NOMO-1 treated with DMSO at 0.1 percent for 48 hours (cell line): ENCODE data around the gene ORC4.

Experiments used
- DNase-seq: peaks from one replicate; lab custom pipeline; 2025; ENCODE audit not compliant: unreplicated experiment; lab: John Stamatoyannopoulos, UW

Gene ORC4

DNA sequence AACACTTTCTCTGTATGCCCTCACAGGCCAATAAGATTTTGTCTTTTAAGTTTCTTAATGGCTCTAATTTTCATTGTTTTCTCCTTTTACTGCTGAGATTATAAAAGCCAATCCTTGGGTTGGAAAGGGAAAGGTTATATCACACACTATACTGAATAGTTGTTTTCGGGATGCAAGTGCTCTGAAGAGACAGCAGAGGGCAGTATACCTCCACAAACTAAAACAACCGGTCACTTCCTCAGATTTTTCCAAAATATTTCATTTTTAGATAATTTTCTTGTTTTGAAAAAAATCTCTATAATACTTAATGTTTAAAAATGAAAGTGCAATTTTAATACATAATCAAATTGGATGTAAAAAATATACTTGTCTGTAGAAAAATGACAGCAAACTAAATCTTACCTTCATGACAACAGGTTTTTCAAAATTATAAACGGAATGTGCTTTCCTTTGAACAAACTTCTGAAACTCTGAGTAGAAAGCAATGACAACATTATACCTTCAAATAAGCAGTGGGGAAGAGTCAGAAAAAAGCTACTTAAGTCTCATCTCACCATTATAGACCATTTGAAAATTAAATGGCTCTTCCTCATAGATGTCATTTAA, 82.7 kb downstream of the ORC4 start:
- peak; percentile 32 for DNase-seq

DNA sequence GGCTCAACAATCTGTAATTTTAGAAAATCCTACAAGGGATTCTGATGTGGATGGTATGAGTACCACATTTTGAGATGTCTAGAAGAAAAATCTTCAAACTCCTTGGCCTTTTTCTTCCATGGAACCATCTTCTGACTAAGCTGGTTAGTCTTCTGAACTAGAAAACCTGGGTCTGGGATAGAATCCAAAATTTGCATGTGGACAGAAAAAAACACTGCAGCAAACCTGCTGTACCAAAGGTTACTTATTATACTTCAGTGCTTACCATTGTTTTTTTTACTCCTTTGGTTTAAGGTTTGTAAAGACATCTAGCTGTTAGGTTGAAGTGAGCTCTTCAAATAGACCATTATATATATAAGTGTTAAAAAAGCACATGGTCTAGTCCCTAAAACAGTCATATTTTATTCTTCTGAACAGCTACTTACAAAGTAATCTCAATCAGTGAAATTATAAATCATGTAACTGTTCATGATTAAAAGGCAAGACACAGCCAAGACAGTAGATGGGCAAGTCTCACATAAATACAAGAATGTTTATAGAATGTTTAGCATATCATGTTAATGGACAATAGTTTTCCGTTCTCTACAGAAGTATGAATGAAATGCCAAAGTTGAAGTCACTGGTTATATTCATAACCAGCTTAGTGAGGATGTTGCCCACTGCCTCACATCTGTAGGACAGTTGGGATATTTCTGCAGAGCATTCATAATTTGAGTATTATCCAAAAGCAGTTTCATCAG, 85.5 kb downstream of the ORC4 start:
- no peak for DNase-seq

DNA sequence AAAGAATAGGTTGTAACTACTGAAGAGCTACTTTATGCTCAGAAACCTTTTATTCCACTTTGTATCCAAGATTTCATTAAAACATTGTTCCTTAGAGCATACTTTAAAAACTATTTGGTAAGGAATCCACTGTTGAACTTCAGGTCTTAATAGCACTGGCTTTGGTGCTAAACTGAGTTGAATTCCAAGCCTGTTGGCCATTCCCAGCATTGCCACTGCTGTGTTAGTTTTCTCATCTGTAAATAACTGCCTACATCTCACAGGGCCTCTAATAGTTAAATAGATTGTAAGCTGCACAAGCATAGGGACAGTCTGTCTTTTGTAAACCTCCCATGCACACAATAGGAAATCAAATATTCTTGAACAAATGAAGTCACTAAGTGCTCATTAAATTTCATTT, 86.6 kb downstream of the ORC4 start:
- DNase-seq = no peak

DNA sequence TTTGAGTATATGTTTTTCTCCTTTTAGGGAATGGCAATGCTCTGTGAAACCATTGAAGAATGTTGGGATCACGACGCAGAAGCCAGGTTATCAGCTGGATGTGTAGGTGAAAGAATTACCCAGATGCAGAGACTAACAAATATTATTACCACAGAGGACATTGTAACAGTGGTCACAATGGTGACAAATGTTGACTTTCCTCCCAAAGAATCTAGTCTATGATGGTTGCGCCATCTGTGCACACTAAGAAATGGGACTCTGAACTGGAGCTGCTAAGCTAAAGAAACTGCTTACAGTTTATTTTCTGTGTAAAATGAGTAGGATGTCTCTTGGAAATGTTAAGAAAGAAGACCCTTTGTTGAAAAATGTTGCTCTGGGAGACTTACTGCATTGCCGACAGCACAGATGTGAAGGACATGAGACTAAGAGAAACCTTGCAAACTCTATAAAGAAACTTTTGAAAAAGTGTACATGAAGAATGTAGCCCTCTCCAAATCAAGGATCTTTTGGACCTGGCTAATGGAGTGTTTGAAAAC, 93.4 kb downstream of the ORC4 start:
- no peak for DNase-seq

DNA sequence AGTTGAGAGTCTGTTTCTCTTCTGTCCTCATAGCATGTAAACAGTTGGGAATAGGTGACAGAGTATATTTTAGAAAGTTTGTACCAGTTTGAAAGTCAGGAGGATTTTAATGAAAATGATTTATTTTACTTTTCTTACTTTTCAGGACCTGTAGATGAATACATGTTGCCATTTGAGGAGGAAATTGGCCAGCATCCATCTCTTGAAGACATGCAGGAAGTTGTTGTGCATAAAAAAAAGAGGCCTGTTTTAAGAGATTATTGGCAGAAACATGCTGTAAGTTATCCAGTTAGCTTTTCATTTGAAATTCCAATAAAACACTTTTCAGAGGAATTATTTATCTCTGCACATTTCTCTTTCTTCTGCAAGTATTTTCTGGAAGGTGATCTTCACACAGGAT, 94.7 kb downstream of the ORC4 start:
- DNase-seq = no peak

DNA sequence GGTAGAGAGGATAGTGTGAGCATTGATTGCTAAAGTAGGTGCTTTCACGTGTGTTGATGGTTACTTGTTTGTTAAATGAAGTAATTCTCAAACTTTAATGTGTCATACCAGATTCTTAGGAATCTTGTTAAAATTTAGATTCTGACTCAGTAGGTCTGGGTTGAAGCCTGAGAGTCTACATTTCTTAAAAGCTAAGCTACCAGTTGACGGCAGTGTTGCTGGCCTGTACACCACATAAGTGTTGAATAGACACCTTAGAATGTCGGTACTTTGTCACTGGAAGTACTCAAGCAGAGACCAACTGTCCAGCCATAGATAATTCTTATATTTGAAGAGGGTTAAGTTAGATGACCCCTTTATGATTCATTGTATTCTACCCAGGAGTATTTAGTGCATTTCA, 95.9 kb downstream of the ORC4 start:
- no peak for DNase-seq

DNA sequence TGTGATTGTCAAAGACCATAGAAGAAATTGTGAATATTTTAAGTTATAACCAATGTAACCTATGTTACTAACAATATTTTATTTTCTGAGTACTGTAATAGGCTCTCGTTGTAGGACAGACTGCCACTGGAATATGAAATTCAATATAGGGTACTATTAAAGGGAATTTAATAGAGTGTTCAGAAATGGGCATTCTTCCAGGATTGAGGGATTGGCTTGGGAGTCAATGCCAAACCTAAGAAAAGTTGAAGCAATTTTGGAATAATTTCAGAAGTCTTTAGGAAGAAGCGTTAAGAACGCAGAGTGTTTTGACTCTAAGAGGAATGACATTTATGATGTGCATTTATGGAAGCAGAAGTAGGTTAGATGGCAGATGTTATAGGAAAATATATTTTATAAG, 96.7 kb downstream of the ORC4 start:
- no peak for DNase-seq

DNA sequence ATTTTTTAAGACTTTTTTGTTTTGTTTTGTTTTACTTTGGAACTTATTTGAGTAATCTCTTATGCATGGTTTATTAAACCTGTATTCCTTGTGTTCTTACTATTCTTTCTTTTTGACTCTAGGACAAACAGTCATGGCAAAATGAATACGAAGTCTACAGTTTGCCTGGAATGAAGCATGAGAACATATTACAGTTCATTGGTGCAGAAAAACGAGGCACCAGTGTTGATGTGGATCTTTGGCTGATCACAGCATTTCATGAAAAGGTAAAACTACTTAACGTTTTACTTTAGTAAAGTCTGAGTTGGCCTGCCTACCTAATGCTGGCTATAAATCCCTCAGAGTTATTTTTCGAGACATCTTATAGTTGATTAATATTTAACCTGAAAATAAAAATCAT, 103.4 kb downstream of the ORC4 start:
- DNase-seq = no peak

DNA sequence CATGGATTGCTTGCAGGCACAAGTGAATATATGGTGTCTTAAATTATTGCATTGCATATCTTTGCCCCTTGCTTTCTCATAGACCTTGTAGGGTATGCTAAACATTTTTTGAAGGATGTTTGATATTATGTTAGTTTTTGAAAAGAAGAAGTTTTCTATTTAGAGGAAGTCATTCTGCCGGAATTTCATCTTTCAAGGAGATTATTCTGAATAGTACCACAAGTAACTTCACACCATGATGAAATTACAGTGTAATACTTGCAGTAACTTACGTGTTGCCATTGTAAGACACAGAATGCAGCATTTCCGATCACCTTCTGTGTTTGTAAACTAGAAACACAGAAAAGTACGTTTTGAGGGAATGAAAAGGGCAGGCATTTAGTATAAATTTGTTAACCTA, 103.8 kb downstream of the ORC4 start:
- peak; percentile 4 for DNase-seq

DNA sequence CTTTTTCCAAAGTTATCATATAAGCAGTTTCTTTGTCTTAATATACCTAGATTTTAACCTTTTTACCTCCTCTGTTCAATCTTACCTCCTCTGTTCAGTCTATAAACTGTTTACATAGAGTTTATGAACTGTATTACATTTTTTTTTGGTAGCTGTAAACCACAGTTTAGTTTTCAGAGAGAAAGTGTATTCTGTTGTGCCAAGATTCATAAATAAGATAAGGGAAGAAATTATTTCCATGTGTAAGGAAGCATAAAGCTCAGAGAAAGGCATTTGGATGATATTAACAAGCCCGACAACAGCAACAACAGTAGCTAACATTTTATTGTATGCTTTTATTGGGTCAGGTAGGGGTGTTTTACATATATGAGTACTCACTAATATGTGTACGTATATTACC, 104.5 kb downstream of the ORC4 start:
- no peak for DNase-seq

DNA sequence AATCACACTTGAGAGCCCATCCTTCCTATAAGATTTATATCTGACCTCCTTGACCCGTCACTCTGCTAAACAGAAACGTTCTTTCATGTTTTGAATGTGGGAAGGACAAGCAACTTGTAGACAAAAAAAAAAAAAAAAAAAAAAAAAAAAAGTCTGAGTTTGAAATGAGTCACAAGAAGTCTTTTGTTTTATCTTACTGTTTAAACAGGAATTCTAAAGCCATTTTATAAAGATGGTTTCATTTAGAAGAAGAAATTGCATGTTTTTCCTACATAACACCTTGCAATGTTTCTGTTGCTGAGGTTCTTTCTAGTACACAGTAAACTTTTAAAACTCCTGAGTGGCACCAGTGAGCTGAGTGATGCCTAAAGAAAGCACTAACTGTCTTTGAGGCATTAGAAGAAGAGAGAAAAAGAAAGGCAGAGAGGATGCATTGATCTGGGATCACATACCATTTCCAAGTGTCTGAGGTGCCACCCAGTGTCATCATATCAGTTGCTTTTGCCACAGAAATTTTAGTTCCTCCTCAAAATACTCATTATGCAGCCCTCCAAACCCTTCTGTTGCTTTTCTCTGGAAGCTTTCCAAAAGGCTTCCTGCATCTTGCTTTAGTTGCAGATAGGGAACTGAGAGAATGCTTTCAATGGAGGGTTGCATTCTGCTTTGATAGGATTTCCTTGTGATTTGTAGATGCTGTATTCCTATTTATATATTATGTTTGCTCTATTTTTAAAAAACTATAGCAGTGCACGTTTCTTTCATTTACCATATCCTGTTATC, 106.6 kb downstream of the ORC4 start:
- DNase-seq = peak; percentile 31

DNA sequence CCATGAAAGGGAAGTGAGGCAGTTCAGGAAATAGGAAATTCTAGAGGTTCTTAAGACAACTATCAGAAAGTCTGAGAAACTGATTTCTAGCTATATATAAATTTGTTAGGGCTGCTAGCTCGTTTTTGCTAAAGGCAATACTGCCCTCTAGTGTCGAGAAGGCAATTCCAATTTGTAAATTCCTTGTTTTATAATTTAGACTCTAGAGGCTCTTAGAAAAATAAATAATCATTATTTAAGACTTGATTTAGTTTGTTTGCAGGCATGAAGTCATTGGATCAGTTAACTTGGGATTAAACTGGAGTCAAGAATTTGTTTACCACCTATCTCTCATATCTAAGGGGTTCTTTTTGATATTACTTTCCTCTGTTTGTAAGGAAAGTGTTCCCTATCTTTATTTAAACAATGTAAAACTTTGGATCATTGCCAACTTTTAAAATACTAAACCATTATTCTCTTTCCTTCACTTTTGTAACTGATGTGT, 109.5 kb downstream of the ORC4 start:
- DNase-seq = peak; percentile 46

DNA sequence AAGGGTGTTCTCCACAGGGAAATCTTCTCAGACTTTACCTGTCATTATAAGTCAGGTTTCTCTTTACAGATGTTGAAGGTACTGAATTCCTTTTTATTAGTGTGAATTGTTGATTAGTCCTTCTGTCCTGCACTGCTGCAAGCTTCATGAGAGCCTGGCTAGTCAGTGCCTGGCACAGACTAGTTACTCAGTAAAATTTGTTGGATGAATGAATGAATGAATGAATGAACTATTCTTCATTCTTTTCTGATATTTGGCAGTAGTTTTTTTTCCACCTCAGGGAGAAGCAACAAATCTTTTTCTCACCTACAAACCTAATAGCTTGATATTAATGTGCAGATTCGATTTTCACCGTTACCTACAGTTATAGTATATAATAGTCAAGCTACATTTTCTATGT, 111.4 kb downstream of the ORC4 start:
- no peak for DNase-seq

DNA sequence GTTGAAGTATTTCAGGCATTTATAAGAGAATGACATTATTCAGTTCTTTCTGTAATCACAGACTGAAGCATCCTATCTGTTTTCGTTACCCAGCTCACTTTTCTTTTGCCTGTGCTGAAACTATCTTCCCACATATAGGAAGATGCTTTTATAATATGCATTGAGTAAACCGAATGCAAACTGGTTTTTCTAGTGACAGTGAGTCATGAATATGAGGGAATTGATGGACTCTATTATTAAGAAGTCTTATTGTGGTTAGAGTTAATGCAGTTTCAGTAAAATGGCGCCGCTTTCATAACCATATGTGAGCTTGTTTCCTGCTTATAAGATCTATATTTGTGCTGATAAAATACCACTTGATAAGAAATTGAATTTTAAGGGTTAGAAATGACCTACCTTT, 116.5 kb downstream of the ORC4 start:
- DNase-seq = no peak

DNA sequence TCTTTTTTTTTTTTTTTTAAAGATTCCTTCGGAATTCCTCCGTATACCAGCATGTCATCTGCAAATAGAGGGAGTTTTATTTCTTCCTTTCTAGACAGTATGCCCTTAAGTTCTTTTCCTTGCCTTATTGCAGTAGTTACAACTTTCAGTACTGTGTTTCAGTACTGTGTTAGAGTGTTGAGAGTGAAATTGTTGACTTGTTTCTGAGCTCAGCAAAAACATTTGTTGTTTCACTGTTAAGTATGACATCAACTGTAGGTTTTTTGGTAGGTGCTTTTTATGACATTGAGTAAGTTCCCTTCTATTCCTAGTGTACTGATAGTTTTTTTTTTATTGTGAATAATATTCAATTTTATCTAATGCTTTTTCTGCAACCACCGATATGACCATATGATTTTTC, 131.9 kb downstream of the ORC4 start:
- no peak for DNase-seq

DNA sequence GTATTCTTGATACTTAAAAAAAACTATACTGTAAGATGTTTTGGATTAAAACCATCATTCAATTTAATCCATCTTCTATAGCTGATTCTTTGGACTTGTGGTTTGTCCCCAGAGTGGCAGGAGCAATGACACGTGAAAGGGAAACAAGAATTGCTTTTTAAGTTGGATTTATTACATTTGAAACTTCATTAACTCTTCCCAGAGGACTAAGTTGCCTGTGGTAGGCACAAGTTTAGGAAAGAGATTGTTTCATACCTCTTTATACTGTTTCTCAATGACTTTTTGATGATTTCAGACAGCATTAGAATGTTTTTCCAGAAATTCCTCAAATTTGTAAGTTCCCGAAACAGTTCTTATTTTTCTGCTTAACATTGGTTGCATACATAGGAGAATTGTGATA, 134.4 kb downstream of the ORC4 start:
- DNase-seq = no peak

DNA sequence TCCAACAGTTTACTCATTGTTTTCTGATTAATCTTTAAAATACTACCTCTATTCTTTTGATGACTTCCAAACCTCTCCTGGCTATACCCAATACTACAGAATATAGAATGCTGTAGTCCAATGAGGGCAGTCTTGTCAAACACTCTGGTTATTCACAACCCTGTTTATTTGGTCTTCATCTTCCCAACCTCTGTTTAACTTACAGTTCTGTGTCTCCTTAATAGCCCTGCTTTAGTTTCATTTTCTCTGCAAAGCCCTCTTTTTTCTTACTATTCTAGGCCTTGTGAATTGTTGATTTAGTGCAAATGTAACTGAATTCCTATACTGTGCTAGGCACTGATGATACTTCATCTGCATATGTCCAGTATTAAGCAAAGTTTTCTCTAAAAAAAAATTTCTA, 135.7 kb downstream of the ORC4 start:
- DNase-seq = no peak

DNA sequence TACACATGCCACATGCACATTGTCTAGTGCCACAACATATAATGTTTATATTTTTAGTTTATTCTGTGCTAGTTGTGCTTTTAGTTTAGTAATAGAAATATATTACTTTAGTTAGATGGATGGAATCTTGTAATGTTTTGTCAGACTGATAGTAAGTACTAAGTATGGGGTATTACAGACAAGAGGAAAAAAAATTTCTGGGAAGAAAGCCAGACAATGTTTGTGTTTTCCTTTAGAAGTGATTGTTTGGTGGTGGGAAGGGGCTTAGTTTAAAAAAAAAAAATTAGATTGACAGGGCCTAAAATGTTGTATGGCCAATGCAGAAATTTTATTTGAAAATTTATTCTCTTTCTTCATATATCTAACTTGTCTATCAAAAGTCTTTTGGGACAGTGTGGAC, 137.9 kb downstream of the ORC4 start:
- no peak for DNase-seq
